Measurements from ENCODE around the gene VWA5B2. TPM values are rescaled to one million over a fixed set of nuclear protein-coding genes. Genes with fewer than 3 reads are reported as not detected.
A peak's percentile ranks its signal among the peaks of the same experiment; 100 is the strongest.

The VWA5B2 gene
- total and polyA plus RNA-seq, 4 donors, result 0.12 to 1.7 (median 0.86) TPM

DNA sequence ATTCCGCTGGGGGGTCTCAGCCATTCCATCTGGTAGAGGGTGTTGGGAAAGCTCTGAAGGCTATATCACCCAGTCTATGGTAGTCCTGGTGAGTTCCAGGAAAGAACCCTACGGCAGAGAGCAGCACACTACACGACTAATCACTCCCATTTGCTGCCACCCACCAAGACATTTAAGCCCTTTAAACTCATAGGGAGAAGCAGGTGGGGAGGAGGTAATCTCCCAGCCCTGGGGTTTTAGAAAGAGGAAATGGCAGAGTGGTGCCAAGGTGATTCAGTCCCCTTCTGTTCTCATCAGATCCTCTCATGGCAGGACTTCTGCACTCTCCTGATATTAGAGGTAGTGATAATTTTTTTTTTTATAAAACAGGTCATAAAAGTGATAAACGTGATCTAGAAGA is 10.6 kb upstream of the VWA5B2 start:
- no peak overlapping the region for H3K4me3 ChIP-seq
- whole genome bisulfite sequencing, 2 donors, result 62 to 70% methylated on average over 4 of the region's 4 CpGs
- TF ChIP-seq, protein P1, sequence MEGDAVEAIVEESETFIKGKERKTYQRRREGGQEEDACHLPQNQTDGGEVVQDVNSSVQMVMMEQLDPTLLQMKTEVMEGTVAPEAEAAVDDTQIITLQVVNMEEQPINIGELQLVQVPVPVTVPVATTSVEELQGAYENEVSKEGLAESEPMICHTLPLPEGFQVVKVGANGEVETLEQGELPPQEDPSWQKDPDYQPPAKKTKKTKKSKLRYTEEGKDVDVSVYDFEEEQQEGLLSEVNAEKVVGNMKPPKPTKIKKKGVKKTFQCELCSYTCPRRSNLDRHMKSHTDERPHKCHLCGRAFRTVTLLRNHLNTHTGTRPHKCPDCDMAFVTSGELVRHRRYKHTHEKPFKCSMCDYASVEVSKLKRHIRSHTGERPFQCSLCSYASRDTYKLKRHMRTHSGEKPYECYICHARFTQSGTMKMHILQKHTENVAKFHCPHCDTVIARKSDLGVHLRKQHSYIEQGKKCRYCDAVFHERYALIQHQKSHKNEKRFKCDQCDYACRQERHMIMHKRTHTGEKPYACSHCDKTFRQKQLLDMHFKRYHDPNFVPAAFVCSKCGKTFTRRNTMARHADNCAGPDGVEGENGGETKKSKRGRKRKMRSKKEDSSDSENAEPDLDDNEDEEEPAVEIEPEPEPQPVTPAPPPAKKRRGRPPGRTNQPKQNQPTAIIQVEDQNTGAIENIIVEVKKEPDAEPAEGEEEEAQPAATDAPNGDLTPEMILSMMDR (IDR thresholded peaks at IDR 0.05; ENCODE audit: control extremely low read depth, extremely low read depth), result no peak
- no peak overlapping the region for H3K27ac ChIP-seq (ENCODE audit: low read depth in 1 of 2, low read length in 1 of 2)
- no peaks in the 10 kb centered on the region for H3K36me3 ChIP-seq (ENCODE audit: control insufficient read depth in 4 of 4, insufficient read depth in 4 of 4, low read length in 4 of 4)
- H3K9ac ChIP-seq (ENCODE audit: insufficient read depth in 1 of 2, low read length in 2 of 2), result no peak overlapping the region
- no peak for ATAC-seq (ENCODE audit: insufficient read depth, low FRiP score)
- H3K9me3 ChIP-seq (ENCODE audit: control insufficient read depth in 4 of 4, insufficient read depth in 3 of 4, low read length in 3 of 4), result no peaks in the 10 kb centered on the region
- H3K27me3 ChIP-seq (ENCODE audit: control insufficient read depth in 3 of 3, insufficient read depth in 3 of 3, low read length in 2 of 3), result peaks cover 0 to 3% (median 0%) of the 10 kb centered on the region in 3 donors
- H3K4me1 ChIP-seq (ENCODE audit: control insufficient read depth in 5 of 5, insufficient read depth in 5 of 5, low read length in 5 of 5), result peaks cover 0 to 2% (median 0%) of the 10 kb centered on the region in 5 donors
- DNase-seq, result no peak

DNA sequence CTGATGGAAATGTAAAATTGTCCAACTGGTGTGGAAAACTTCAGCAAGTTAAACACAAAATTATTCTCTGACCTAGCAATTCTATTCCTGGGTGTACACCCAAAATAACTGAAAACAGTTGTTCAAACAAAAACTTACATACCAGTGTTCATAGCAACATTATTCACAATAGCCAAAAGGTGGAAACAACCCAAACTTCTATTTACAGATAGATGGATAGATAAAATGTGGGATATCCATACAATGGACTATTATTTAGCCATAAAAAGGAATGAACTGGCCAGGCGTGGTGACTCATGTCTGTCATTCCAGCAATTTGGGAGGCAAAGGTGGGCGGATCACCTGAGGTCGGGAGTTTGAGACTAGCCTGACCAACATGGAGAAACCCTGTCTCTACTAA is 6.9 kb upstream of the VWA5B2 start:
- TF ChIP-seq, protein P1 (IDR thresholded peaks at IDR 0.05; ENCODE audit: control extremely low read depth, extremely low read depth), result no peak
- 79 to 89% methylated on average over 3 of the region's 3 CpGs for WGBS, 2 donors
- H3K4me1 ChIP-seq (ENCODE audit: control insufficient read depth in 5 of 5, insufficient read depth in 5 of 5, low read length in 5 of 5), result no peaks in the 10 kb centered on the region
- no peak for DNase-seq
- H3K9me3 ChIP-seq (ENCODE audit: control insufficient read depth in 4 of 4, insufficient read depth in 3 of 4, low read length in 3 of 4), result no peaks in the 10 kb centered on the region
- ATAC-seq (ENCODE audit: insufficient read depth, low FRiP score), result no peak
- peaks cover 0 to 4% (median 3%) of the 10 kb centered on the region in 3 donors for H3K27me3 ChIP-seq (ENCODE audit: control insufficient read depth in 3 of 3, insufficient read depth in 3 of 3, low read length in 2 of 3)
- H3K27ac ChIP-seq (ENCODE audit: low read depth in 1 of 2, low read length in 1 of 2), result no peak overlapping the region
- H3K4me3 ChIP-seq, result no peak overlapping the region
- no peak overlapping the region for H3K9ac ChIP-seq (ENCODE audit: insufficient read depth in 1 of 2, low read length in 2 of 2)
- H3K36me3 ChIP-seq (ENCODE audit: control insufficient read depth in 4 of 4, insufficient read depth in 4 of 4, low read length in 4 of 4), result no peaks in the 10 kb centered on the region

DNA sequence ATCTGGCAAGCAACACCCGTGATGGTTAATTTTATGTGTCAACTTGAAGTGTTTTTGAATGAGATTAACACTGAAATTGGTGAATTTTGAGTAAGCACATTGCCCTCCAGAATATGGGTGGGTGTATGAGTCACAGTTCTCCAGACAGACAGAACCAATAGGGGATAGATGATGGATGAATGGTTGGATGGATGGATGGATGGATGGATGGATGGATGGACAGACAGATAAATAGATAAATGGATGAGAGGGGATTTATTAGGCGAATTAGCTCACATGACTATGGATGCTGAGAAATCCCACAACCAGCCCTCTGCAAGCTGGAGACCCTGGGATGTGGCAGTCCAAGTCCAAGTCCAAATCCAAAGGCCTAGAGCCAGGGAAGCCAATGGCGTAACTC is 5.4 kb upstream of the VWA5B2 start:
- TF ChIP-seq, protein P1 (IDR thresholded peaks at IDR 0.05; ENCODE audit: control extremely low read depth, extremely low read depth), result no peak
- DNase-seq (no peak), ATAC-seq (ENCODE audit: insufficient read depth, low FRiP score) (no peak)
- no peak overlapping the region for H3K27ac ChIP-seq (ENCODE audit: low read depth in 1 of 2, low read length in 1 of 2)
- H3K4me1 ChIP-seq (ENCODE audit: control insufficient read depth in 5 of 5, insufficient read depth in 5 of 5, low read length in 5 of 5), result no peaks in the 10 kb centered on the region
- no peak overlapping the region for H3K9ac ChIP-seq (ENCODE audit: insufficient read depth in 1 of 2, low read length in 2 of 2)
- H3K27me3 ChIP-seq (ENCODE audit: control insufficient read depth in 3 of 3, insufficient read depth in 3 of 3, low read length in 2 of 3), result peaks cover 0 to 16% (median 9%) of the 10 kb centered on the region in 3 donors
- H3K9me3 ChIP-seq (ENCODE audit: control insufficient read depth in 4 of 4, insufficient read depth in 3 of 4, low read length in 3 of 4), result no peaks in the 10 kb centered on the region
- 85 to 88% methylated on average over 3 of the region's 3 CpGs for WGBS, 2 donors
- H3K4me3 ChIP-seq, result no peak overlapping the region
- no peaks in the 10 kb centered on the region for H3K36me3 ChIP-seq (ENCODE audit: control insufficient read depth in 4 of 4, insufficient read depth in 4 of 4, low read length in 4 of 4)

DNA sequence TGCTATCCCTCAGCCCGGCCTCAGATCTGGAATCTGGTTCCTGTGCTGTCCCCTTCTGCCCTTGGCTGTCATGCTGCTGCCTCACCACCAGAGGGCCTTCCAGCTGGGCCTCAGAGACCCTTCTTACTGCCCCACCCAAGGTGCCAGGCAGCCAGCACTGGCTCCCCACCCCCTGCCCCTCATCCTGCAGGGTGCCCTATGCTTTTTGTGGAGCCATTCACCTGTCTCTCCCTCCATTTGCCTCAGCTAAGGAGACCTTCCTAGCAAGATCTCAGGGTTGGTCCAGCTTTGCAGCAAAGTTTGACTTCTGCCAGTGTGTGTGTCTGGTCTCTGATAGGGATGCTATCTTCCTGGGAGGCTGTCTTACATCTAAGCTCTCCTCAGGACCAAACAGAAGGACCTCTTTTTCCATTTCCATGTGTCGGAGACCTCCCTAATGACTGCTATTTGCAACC is 1.9 kb upstream of the VWA5B2 start:
- no peak overlapping the region for H3K9ac ChIP-seq (ENCODE audit: insufficient read depth in 1 of 2, low read length in 2 of 2)
- WGBS, 2 donors, result 40 to 56% methylated on average over 2 of the region's 2 CpGs
- TF ChIP-seq, protein P1 (IDR thresholded peaks at IDR 0.05; ENCODE audit: control extremely low read depth, extremely low read depth), result peak; percentile 23
- H3K36me3 ChIP-seq (ENCODE audit: control insufficient read depth in 4 of 4, insufficient read depth in 4 of 4, low read length in 4 of 4), result no peaks in the 10 kb centered on the region
- ATAC-seq (ENCODE audit: insufficient read depth, low FRiP score) (peak; percentile 24), DNase-seq (no peak)
- H3K9me3 ChIP-seq (ENCODE audit: control insufficient read depth in 4 of 4, insufficient read depth in 3 of 4, low read length in 3 of 4), result no peaks in the 10 kb centered on the region
- H3K4me3 ChIP-seq, result no peak overlapping the region
- H3K4me1 ChIP-seq (ENCODE audit: control insufficient read depth in 5 of 5, insufficient read depth in 5 of 5, low read length in 5 of 5), result peaks cover 0 to 11% (median 6%) of the 10 kb centered on the region in 5 donors
- H3K27ac ChIP-seq (ENCODE audit: low read depth in 1 of 2, low read length in 1 of 2), result no peak overlapping the region
- peaks cover 0 to 35% (median 29%) of the 10 kb centered on the region in 3 donors for H3K27me3 ChIP-seq (ENCODE audit: control insufficient read depth in 3 of 3, insufficient read depth in 3 of 3, low read length in 2 of 3)

Data from lung (tissue), 12 donors.